Progenitor cell of endocrine pancreas (in vitro differentiated cells): Measurements from ENCODE around the gene ERBB4. TPM values are rescaled to one million over a fixed set of nuclear protein-coding genes. Genes with fewer than 3 reads are reported as not detected.
A peak's percentile ranks its signal among the peaks of the same experiment; 100 is the strongest.

Experiments
- DNase-seq: peaks from one replicate; pipeline ENCODE4 v3.0.0; 2021; ENCODE audit warnings: low spot score; ENCODE audit not compliant: unreplicated experiment
- H3K27ac Mint-ChIP-seq: 2 replicates; pipeline ENCODE4 v1.8.0; 2021; ENCODE audit warnings: mild to moderate bottlenecking, moderate library complexity, mixed read lengths
- H3K27me3 Mint-ChIP-seq: 2 replicates; pipeline ENCODE4 v1.8.0; 2021; ENCODE audit warnings: mixed read lengths
- H3K36me3 Mint-ChIP-seq: 2 replicates; pipeline ENCODE4 v1.8.0; 2022; ENCODE audit warnings: mixed read lengths; ENCODE audit not compliant: insufficient read depth
- H3K4me1 Mint-ChIP-seq: 2 replicates; pipeline ENCODE4 v1.8.0; 2021; ENCODE audit warnings: low read depth, mixed read lengths
- H3K4me3 Mint-ChIP-seq: 2 replicates; pipeline ENCODE4 v1.8.0; 2021; ENCODE audit warnings: low read depth, mild to moderate bottlenecking, moderate library complexity, mixed read lengths
- H3K9me3 Mint-ChIP-seq: 2 replicates; pipeline ENCODE4 v1.8.0; 2021; ENCODE audit warnings: low read depth, mixed read lengths
- CTCF ChIP-seq: fragments of 200-600 bp; sonication (generic); IDR thresholded peaks from one replicate; pipeline ENCODE4 v1.5.0; 2021; ENCODE audit warnings: antibody characterized with exemption, mild to moderate bottlenecking; ENCODE audit not compliant: unreplicated experiment
- total RNA-seq: library from RNA; stranded (reverse); gene quantifications from 2 replicates; pipeline ENCODE4 v1.2.1, GENCODE V29; 2021

Gene ERBB4
- total RNA-seq, 1 donor from 2014 or later = 43.8 TPM

GRCh38 chr2:211620986-211621385, 917.6 kb downstream of the ERBB4 start:
- DNase-seq = no peak
- no peaks in the 10 kb centered on the region for H3K36me3 Mint-ChIP-seq
- H3K4me3 Mint-ChIP-seq = no peak overlapping the region
- no peak for TF ChIP-seq CTCF
- no peaks in the 10 kb centered on the region for H3K9me3 Mint-ChIP-seq
- H3K4me1 Mint-ChIP-seq = no peaks in the 10 kb centered on the region
- H3K27me3 Mint-ChIP-seq = no peaks in the 10 kb centered on the region
- H3K27ac Mint-ChIP-seq = no peak overlapping the region

- no peaks in the 10 kb centered on the region for H3K27me3 Mint-ChIP-seq
- DNase-seq = no peak
- no peaks in the 10 kb centered on the region for H3K9me3 Mint-ChIP-seq
- no peaks in the 10 kb centered on the region for H3K36me3 Mint-ChIP-seq
- no peak overlapping the region for H3K27ac Mint-ChIP-seq
- H3K4me1 Mint-ChIP-seq = no peaks in the 10 kb centered on the region
- H3K4me3 Mint-ChIP-seq = no peak overlapping the region
- no peak for TF ChIP-seq CTCF
Observed at GRCh38 chr2:211617803-211618202, 920.8 kb downstream of the ERBB4 start.

GRCh38 chr2:211611621-211612020, 927.0 kb downstream of the ERBB4 start:
- Mint-ChIP-seq H3K27me3 (no peaks in the 10 kb centered on the region), H3K36me3 (peaks cover 6% of the 10 kb centered on the region), H3K27ac (no peak overlapping the region), H3K4me3 (no peak overlapping the region), H3K4me1 (peaks cover 9% of the 10 kb centered on the region), H3K9me3 (no peaks in the 10 kb centered on the region)
- no peak for TF ChIP-seq CTCF
- no peak for DNase-seq

GRCh38 chr2:211611061-211611518, 927.5 kb downstream of the ERBB4 start:
- Mint-ChIP-seq H3K4me1 (peaks cover 9% of the 10 kb centered on the region), H3K27me3 (no peaks in the 10 kb centered on the region), H3K4me3 (no peak overlapping the region), H3K9me3 (no peaks in the 10 kb centered on the region), H3K36me3 (peaks cover 6% of the 10 kb centered on the region), H3K27ac (no peak overlapping the region)
- no peak for TF ChIP-seq CTCF
- no peak for DNase-seq

- peaks cover 9% of the 10 kb centered on the region for H3K4me1 Mint-ChIP-seq
- H3K9me3 Mint-ChIP-seq = no peaks in the 10 kb centered on the region
- DNase-seq = no peak
Observed at GRCh38 chr2:211609127-211609526, 929.5 kb downstream of the ERBB4 start.

More at GRCh38 chr2:211609127-211609526, 929.5 kb downstream of the ERBB4 start:
- no peaks in the 10 kb centered on the region for H3K27me3 Mint-ChIP-seq
- H3K4me3 Mint-ChIP-seq = peak overlapping the region; percentile 34
- H3K27ac Mint-ChIP-seq = peak overlapping the region; percentile 87
- peaks cover 6% of the 10 kb centered on the region for H3K36me3 Mint-ChIP-seq
- no peak for TF ChIP-seq CTCF
